GM23338 (cell line): Measurements from ENCODE around the gene KANK4. TPM values are rescaled to one million over a fixed set of nuclear protein-coding genes. Genes with fewer than 3 reads are reported as not detected.

Source experiments
- ATAC-seq: fragments of 200-7000 bp; cut with Tn5 transposase; 3 replicates; pipeline ENCODE4 v1.9.1; 2020
- DNase-seq: peaks from one replicate; pipeline ENCODE4 v3.0.0-alpha.2; 2015; ENCODE audit warnings: low spot score
- H2AFZ ChIP-seq: fragments of 200-600 bp; sonication (generic); 2 replicates; pipeline ENCODE4 v1.8.0; 2016; ENCODE audit warnings: antibody characterized with exemption, mild to moderate bottlenecking, moderate library complexity
- H3F3A ChIP-seq: fragments of 200-600 bp; sonication (generic); replicated peaks from 2 replicates; pipeline ENCODE4 v1.8.0; 2017; ENCODE audit warnings: antibody characterized with exemption, mixed run types, low read depth
- H3K27ac ChIP-seq: fragments of 200-600 bp; sonication (generic); 2 replicates; pipeline ENCODE4 v1.6.1; 2016; ENCODE audit warnings: low read depth
- H3K27me3 ChIP-seq: fragments of 200-600 bp; sonication (generic); 2 replicates; pipeline ENCODE4 v1.8.0; 2016; ENCODE audit warnings: mild to moderate bottlenecking, mixed run types, moderate library complexity; ENCODE audit not compliant: insufficient read depth
- H3K36me3 ChIP-seq: fragments of 200-600 bp; sonication (generic); 2 replicates; pipeline ENCODE4 v1.8.0; 2016; ENCODE audit warnings: mild to moderate bottlenecking; ENCODE audit not compliant: insufficient read depth
- H3K4me1 ChIP-seq: fragments of 200-600 bp; sonication (generic); 2 replicates; pipeline ENCODE4 v1.8.0; 2016; ENCODE audit warnings: mild to moderate bottlenecking, moderate library complexity; ENCODE audit not compliant: insufficient read depth
- H3K4me2 ChIP-seq: fragments of 200-600 bp; sonication (generic); 2 replicates; pipeline ENCODE4 v1.7.1; 2017; ENCODE audit warnings: mixed run types
- H3K4me3 ChIP-seq: fragments of 200-600 bp; sonication (generic); 2 replicates; pipeline ENCODE4 v1.6.1; 2016; ENCODE audit warnings: mixed run types
- H3K79me2 ChIP-seq: fragments of 200-600 bp; sonication (generic); replicated peaks from 2 replicates; pipeline ENCODE4 v1.8.0; 2017; ENCODE audit warnings: mild to moderate bottlenecking; ENCODE audit not compliant: insufficient read depth
- H3K9me2 ChIP-seq: fragments of 200-600 bp; sonication (generic); 2 replicates; pipeline ENCODE4 v1.8.0; 2017; ENCODE audit not compliant: insufficient read depth
- H4K20me1 ChIP-seq: fragments of 200-600 bp; sonication (generic); replicated peaks from 2 replicates; pipeline ENCODE4 v1.8.0; 2017; ENCODE audit warnings: mild to moderate bottlenecking; ENCODE audit not compliant: insufficient read depth
- H3K27ac Mint-ChIP-seq: 2 replicates; pipeline ENCODE4 v1.8.0; 2020; ENCODE audit warnings: inconsistent platforms, mild to moderate bottlenecking, moderate library complexity, mixed read lengths
- H3K27me3 Mint-ChIP-seq: 3 replicates; pipeline ENCODE4 v1.8.0; 2022; ENCODE audit warnings: low read depth, mild to moderate bottlenecking, moderate library complexity, mixed read lengths, inconsistent platforms; ENCODE audit not compliant: insufficient read depth, poor library complexity
- H3K36me3 Mint-ChIP-seq: 3 replicates; pipeline ENCODE4 v1.8.0; 2021; ENCODE audit warnings: low read depth, mild to moderate bottlenecking, inconsistent platforms, moderate library complexity, mixed read lengths
- H3K4me1 Mint-ChIP-seq: 3 replicates; pipeline ENCODE4 v1.8.0; 2020; ENCODE audit warnings: mild to moderate bottlenecking, inconsistent platforms, mixed read lengths
- H3K4me3 Mint-ChIP-seq: 3 replicates; pipeline ENCODE4 v1.8.0; 2021; ENCODE audit warnings: moderate library complexity, mild to moderate bottlenecking, inconsistent platforms, mixed read lengths
- H3K9me3 Mint-ChIP-seq: 3 replicates; pipeline ENCODE4 v1.8.0; 2020; ENCODE audit warnings: moderate library complexity, mild to moderate bottlenecking, inconsistent platforms, mixed read lengths
- CTCF ChIP-seq, 2 experiments: fragments of 200-600 bp in 1 of 2; sonication (generic) in 1 of 2; conservative IDR thresholded peaks; 2 replicates each; pipeline versions ENCODE4 v1.5.1 to v1.6.1; 2016 to 2017; ENCODE audit warnings: antibody characterized with exemption in 2 of 2, low read depth in 2 of 2, mild to moderate bottlenecking in 2 of 2, moderate library complexity in 1 of 2
- POLR2AphosphoS5 ChIP-seq: IDR thresholded peaks from 2 replicates; pipeline ENCODE4 v1.6.1; 2016; ENCODE audit warnings: antibody characterized with exemption, low read depth
- REST ChIP-seq: IDR thresholded peaks from one replicate; pipeline ENCODE4 v1.6.1; 2018; ENCODE audit warnings: antibody characterized with exemption; ENCODE audit not compliant: unreplicated experiment
- polyA plus RNA-seq: library from polyadenylated mRNA; unstranded; fragments of >200 nt; fragmentation: Nextera tagmentation; extraction: Ambion mirVana; gene quantifications from 2 replicates; pipeline ENCODE4 v1.2.1, GENCODE V29; 2016
- total RNA-seq: library from RNA; depleted of rRNA; stranded (reverse); fragments of >200 nt; shearing (Covaris generic); gene quantifications from 2 replicates; pipeline ENCODE4 v1.2.3, GENCODE V29; 2014

KANK4 gene
- total and polyA plus RNA-seq, 2 experiments from 2014 or later: 0.31 to 0.42 TPM

- peak; percentile 49 for TF ChIP-seq POLR2AphosphoS5
- no peak for TF ChIP-seq CTCF (conservative IDR thresholded peaks at IDR 0.05; ENCODE audit: low read depth in 2 of 2)
- Mint-ChIP-seq H3K9me3 (no peaks in the 10 kb centered on the region), H3K4me1 (peaks cover 70% of the 10 kb centered on the region), H3K4me3 (no peak overlapping the region; the same call in 2 of the 3 replicates), H3K27me3 (peaks cover 12% of the 10 kb centered on the region), H3K27ac (no peak overlapping the region), H3K36me3 (peaks cover 21% of the 10 kb centered on the region)
- peaks cover 87% of the 10 kb centered on the region for H3K4me1 ChIP-seq
- DNase-seq (no peak), ATAC-seq (no peak)
- peaks cover 47% of the 10 kb centered on the region for H3F3A ChIP-seq
- H3K4me3 ChIP-seq: no peak overlapping the region
- no peaks in the 10 kb centered on the region for H3K27me3 ChIP-seq
- no peaks in the 10 kb centered on the region for H3K9me2 ChIP-seq
- H3K36me3 ChIP-seq: no peaks in the 10 kb centered on the region
- 0 out of 2 replicates have a peak, but pooled peaks cover 6% of the 10 kb centered on the region for H4K20me1 ChIP-seq
- H3K4me2 ChIP-seq: no peak overlapping the region
- H3K79me2 ChIP-seq: no peaks in the 10 kb centered on the region
- H2AFZ ChIP-seq: no peak overlapping the region
- H3K27ac ChIP-seq: peak overlapping the region; percentile 72; the same call in 1 of the 2 replicates
These were observed 86.4 kb downstream of the KANK4 start for GRCh38 chr1:62232871-62233278.

GRCh38 chr1:62230718-62231117 is 88.5 kb downstream of the KANK4 start:
- Histone ChIP-seq H3K4me3 (no peak overlapping the region), H3K79me2 (no peaks in the 10 kb centered on the region), H3K9me2 (no peaks in the 10 kb centered on the region), H3K27ac (no peak overlapping the region), H3K4me1 (peaks cover 73% of the 10 kb centered on the region), H3K4me2 (peak overlapping the region; percentile 23; the same call in 1 of the 2 replicates), H4K20me1 (0 out of 2 replicates have a peak, but pooled peaks cover 6% of the 10 kb centered on the region), H2AFZ (no peak overlapping the region), H3F3A (peaks cover 53% of the 10 kb centered on the region), H3K36me3 (peaks cover 11% of the 10 kb centered on the region), H3K27me3 (no peaks in the 10 kb centered on the region)
- ATAC-seq (no peak), DNase-seq (no peak)
- H3K9me3 Mint-ChIP-seq: no peaks in the 10 kb centered on the region
- peaks cover 59% of the 10 kb centered on the region for H3K4me1 Mint-ChIP-seq
- TF ChIP-seq POLR2AphosphoS5 (peak; percentile 39), REST (no peak)
- peaks cover 10% of the 10 kb centered on the region for H3K27me3 Mint-ChIP-seq
- H3K4me3 Mint-ChIP-seq: no peak overlapping the region
- H3K36me3 Mint-ChIP-seq: peaks cover 41% of the 10 kb centered on the region
- 0 out of 2 replicates have a peak overlapping the region, but pooled peaks have one; percentile 12 for H3K27ac Mint-ChIP-seq

GRCh38 chr1:62229932-62230331 is 89.3 kb downstream of the KANK4 start:
- Mint-ChIP-seq H3K4me3 (no peak overlapping the region), H3K9me3 (no peaks in the 10 kb centered on the region), H3K27me3 (peaks cover 6% of the 10 kb centered on the region), H3K4me1 (peaks cover 56% of the 10 kb centered on the region), H3K36me3 (peaks cover 49% of the 10 kb centered on the region), H3K27ac (no peak overlapping the region)
- Histone ChIP-seq H3K27ac (peak overlapping the region; percentile 94), H3K36me3 (peaks cover 19% of the 10 kb centered on the region), H3K4me2 (0 out of 2 replicates have a peak overlapping the region, but pooled peaks have one; percentile 67), H4K20me1 (0 out of 2 replicates have a peak, but pooled peaks cover 6% of the 10 kb centered on the region), H3K79me2 (no peaks in the 10 kb centered on the region), H2AFZ (no peak overlapping the region), H3K4me3 (no peak overlapping the region), H3K9me2 (no peaks in the 10 kb centered on the region), H3K27me3 (no peaks in the 10 kb centered on the region), H3F3A (peaks cover 47% of the 10 kb centered on the region), H3K4me1 (peaks cover 65% of the 10 kb centered on the region)
- no peak for DNase-seq
- ATAC-seq: no peak
- TF ChIP-seq CTCF (conservative IDR thresholded peaks at IDR 0.05; ENCODE audit: low read depth in 2 of 2): peak in 1 of 2 experiments; percentile 23; a peak in 2 of 4 replicates
- TF ChIP-seq POLR2AphosphoS5: peak; percentile 15; the same call in 1 of the 2 replicates
